ENCODE measurements around the gene IGSF11.

Gene IGSF11

GRCh38 chr3:118850687-118851086 lies 184.0 kb downstream of the IGSF11 start:
- Histone ChIP-seq H3K27ac (no peak overlapping the region), H3K4me1 (no peaks in the 10 kb centered on the region), H3K9me3 (ENCODE audit: control insufficient read depth, low read length) (no peaks in the 10 kb centered on the region), H2AFZ (no peak overlapping the region), H3K4me3 (ENCODE audit: low read depth, low read length) (no peak overlapping the region), H3K4me2 (ENCODE audit: low read length) (no peak overlapping the region), H3K36me3 (ENCODE audit: control insufficient read depth, insufficient read depth, low read length) (no peaks in the 10 kb centered on the region), H3K9ac (no peak overlapping the region), H3K79me2 (no peaks in the 10 kb centered on the region), H3K27me3 (ENCODE audit: control insufficient read depth, insufficient read depth, low read length) (no peaks in the 10 kb centered on the region)
- TF ChIP-seq CTCF (IDR thresholded peaks at IDR 0.05): no peak

All from parathyroid adenoma (tissue), 2 donors.